ENCODE data around the gene EIF4ENIF1. TPM values are rescaled to one million over a fixed set of nuclear protein-coding genes. Genes with fewer than 3 reads are reported as not detected.

The EIF4ENIF1 gene
- total and polyA plus RNA-seq, 9 of the 15 experiments (the other 6 are each of a cell fraction or from before 2014, with no cell fraction given) = 2.5 to 24.9 (median 15.8) TPM

GRCh38 chr22:31448382-31448781 lies 41.3 kb downstream of the EIF4ENIF1 start:
- WGBS (ENCODE audit: insufficient coverage, low coverage, missing lambda C conversion rate) = 81% methylated on average over 2 of the region's 2 CpGs
- Histone ChIP-seq H3K4me1 (replicated peaks in 1 of 2; ENCODE audit: control insufficient read depth in 2 of 2, insufficient read depth in 2 of 2, low read length in 2 of 2) (no peaks in the 10 kb centered on the region), H2AFZ (ENCODE audit: low read depth, low read length) (no peak overlapping the region), H3K9ac (ENCODE audit: insufficient read depth in 1 of 2, low read depth in 2 of 2, low read length in 2 of 2) (no peak overlapping the region), H3K79me2 (ENCODE audit: control insufficient read depth, insufficient read depth, low read length) (no peaks in the 10 kb centered on the region), H3K9me3 (replicated peaks; ENCODE audit: control insufficient read depth, insufficient read depth, low read depth, low read length) (no peaks in the 10 kb centered on the region), H3K9me1 (ENCODE audit: control insufficient read depth, insufficient read depth, low read length) (no peaks in the 10 kb centered on the region), H3K4me2 (ENCODE audit: insufficient read depth, low read length) (no peak overlapping the region), H4K20me1 (replicated peaks; ENCODE audit: control insufficient read depth, insufficient read depth, low read length) (no peaks in the 10 kb centered on the region), H3K27me3 (ENCODE audit: control insufficient read depth in 2 of 2, insufficient read depth in 2 of 2, low read length in 2 of 2) (no peaks in the 10 kb centered on the region), H3K4me3 (no peak overlapping the region), H3K27ac (ENCODE audit: extremely low read depth, low read depth, low read length) (no peak overlapping the region), H3K36me3 (ENCODE audit: control insufficient read depth, insufficient read depth, low read length) (peaks cover 52% of the 10 kb centered on the region; the same call in 2 of the 3 replicates)
- BruUV-seq (replicated peaks) = no TSS peak
- FAIRE-seq (no peak), DNase-seq (ENCODE audit: extremely low read depth in 1 of 4, low spot score in 3 of 4) (no peak), ATAC-seq (no peak)
- CTCF ChIA-PET (ENCODE audit: low intra/inter-chr PET ratio) = no interaction called here
- in situ Hi-C loops (cut with MboI) = no loop called here
- no peak for TF ChIP-seq NR2C2 (CRISPR knock-in tag; IDR thresholded peaks at IDR 0.05)
- TF ChIP-seq NR2C2 (tag; IDR thresholded peaks at IDR 0.05) = no peak
- TF ChIP-seq CBX3 (IDR thresholded peaks at IDR 0.05; ENCODE audit: borderline replicate concordance in 1 of 2, low read length in 2 of 2) = no peak
- TF ChIP-seq CBFA2T2 (conservative IDR thresholded peaks at IDR 0.05) = no peak
- TF ChIP-seq SPI1 (IDR thresholded peaks at IDR 0.05; ENCODE audit: borderline replicate concordance, low read depth, low read length) = no peak
- no peak for TF ChIP-seq MNT (conservative IDR thresholded peaks at IDR 0.05)
- TF ChIP-seq ZNF75A (CRISPR knock-in tag; IDR thresholded peaks at IDR 0.05) = no peak
- no peak for TF ChIP-seq TGIF2 (CRISPR knock-in tag; IDR thresholded peaks at IDR 0.05)
- TF ChIP-seq C11orf30 (IDR thresholded peaks at IDR 0.05; ENCODE audit: low read depth) = no peak
- no peak for TF ChIP-seq MTA2 (IDR thresholded peaks at IDR 0.05; ENCODE audit: low read depth)
- TF ChIP-seq CBX5 (IDR thresholded peaks at IDR 0.05; ENCODE audit: borderline replicate concordance, low read depth) = no peak
- TF ChIP-seq, protein P1, sequence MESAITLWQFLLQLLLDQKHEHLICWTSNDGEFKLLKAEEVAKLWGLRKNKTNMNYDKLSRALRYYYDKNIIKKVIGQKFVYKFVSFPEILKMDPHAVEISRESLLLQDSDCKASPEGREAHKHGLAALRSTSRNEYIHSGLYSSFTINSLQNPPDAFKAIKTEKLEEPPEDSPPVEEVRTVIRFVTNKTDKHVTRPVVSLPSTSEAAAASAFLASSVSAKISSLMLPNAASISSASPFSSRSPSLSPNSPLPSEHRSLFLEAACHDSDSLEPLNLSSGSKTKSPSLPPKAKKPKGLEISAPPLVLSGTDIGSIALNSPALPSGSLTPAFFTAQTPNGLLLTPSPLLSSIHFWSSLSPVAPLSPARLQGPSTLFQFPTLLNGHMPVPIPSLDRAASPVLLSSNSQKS (CRISPR knock-in tag; IDR thresholded peaks at IDR 0.05) = no peak
- no peak for TF ChIP-seq MECOM (CRISPR knock-in tag; IDR thresholded peaks at IDR 0.05)
- no peak for TF ChIP-seq PHTF2 (CRISPR knock-in tag; IDR thresholded peaks at IDR 0.05)
- no peak for TF ChIP-seq FOXA1 (IDR thresholded peaks at IDR 0.05; ENCODE audit: borderline replicate concordance)
- POLR2A ChIA-PET = interaction anchor here (0.7 to 1.4 kb wide), 2 partner anchors 9 to 500 kb away, joined by 3 to 4 read pairs; no protein-coding TSS in a partner anchor
- intact Hi-C loops (cut with micrococcal nuclease) = no loop called here
